ENCODE data around the gene ATF6B. TPM values are rescaled to one million over a fixed set of nuclear protein-coding genes. Genes with fewer than 3 reads are reported as not detected.

The ATF6B gene
- total and polyA plus RNA-seq, 2 experiments from 2014 or later: 33.3 to 54.1 TPM

DNA sequence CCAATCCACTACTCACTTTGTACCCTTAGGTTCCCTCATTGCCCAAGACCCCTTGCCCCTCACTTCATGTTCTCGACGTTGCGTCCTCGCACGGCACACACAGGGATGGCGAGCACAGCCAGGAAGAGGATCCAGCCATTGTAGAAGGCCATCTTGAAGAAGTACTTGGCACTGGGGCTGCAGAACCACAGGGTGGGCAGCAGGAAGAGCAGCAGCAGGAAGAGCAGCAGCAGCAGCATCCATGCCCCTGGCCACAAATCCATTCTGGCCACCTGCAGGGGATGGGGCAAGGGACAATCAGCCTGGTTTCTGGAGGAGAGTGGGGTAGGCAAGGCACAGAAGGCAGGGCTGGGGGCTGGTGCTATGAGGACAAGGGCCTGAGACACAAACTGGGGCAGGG is 43.2 kb upstream of the ATF6B start:
- H3K9me3 ChIP-seq (ENCODE audit: low read depth): no peaks in the 10 kb centered on the region
- 92 to 97% methylated on average over 6 of the region's 6 CpGs for WGBS, 2 experiments (ENCODE audit: low coverage in 1 of 2, low lambda C conversion rate in 2 of 2, missing lambda C conversion rate in 2 of 2)

GRCh38 chr6:32170294-32170693 is 42.2 kb upstream of the ATF6B start:
- Histone ChIP-seq H3K79me2 (ENCODE audit: insufficient read depth) (peaks cover 47% of the 10 kb centered on the region), H4K20me1 (ENCODE audit: insufficient read depth) (no peaks in the 10 kb centered on the region), H3K4me3 (no peak overlapping the region), H3K36me3 (ENCODE audit: low read depth) (peaks cover 6% of the 10 kb centered on the region; the same call in 1 of the 2 replicates), H2AFZ (no peak overlapping the region), H3K9me2 (ENCODE audit: insufficient read depth) (no peaks in the 10 kb centered on the region), H3K4me1 (ENCODE audit: insufficient read depth) (peaks cover 17% of the 10 kb centered on the region), H3F3A (ENCODE audit: insufficient read depth) (no peaks in the 10 kb centered on the region; the same call in 1 of the 2 replicates), H3K9ac (no peak overlapping the region), H3K27me3 (replicated peaks; ENCODE audit: insufficient read depth) (no peaks in the 10 kb centered on the region), H3K9me3 (ENCODE audit: low read depth) (no peaks in the 10 kb centered on the region), H3K27ac (no peak overlapping the region), H3K4me2 (ENCODE audit: unreplicated experiment) (no peak overlapping the region)
- TF ChIP-seq EZH2 (IDR thresholded peaks at IDR 0.05; ENCODE audit: insufficient read depth, poor library complexity, severe bottlenecking) (no peak), EZH2phosphoT487 (IDR thresholded peaks at IDR 0.05; ENCODE audit: insufficient read depth, low read depth) (no peak)
- in situ Hi-C loops (cut with MboI): no loop called here
- 81 to 87% methylated on average over 11 of the region's 11 CpGs for WGBS, 2 experiments (ENCODE audit: low coverage in 1 of 2, low lambda C conversion rate in 2 of 2, missing lambda C conversion rate in 2 of 2)
- DNase-seq: no peak

More for the DNA sequence above, 43.2 kb upstream of the ATF6B start:
- TF ChIP-seq EZH2phosphoT487 (IDR thresholded peaks at IDR 0.05; ENCODE audit: insufficient read depth, low read depth) (no peak), EZH2 (IDR thresholded peaks at IDR 0.05; ENCODE audit: insufficient read depth, poor library complexity, severe bottlenecking) (no peak)
- H3K36me3 ChIP-seq (ENCODE audit: low read depth): peaks cover 6% of the 10 kb centered on the region; the same call in 1 of the 2 replicates
- H3K27me3 ChIP-seq (replicated peaks; ENCODE audit: insufficient read depth): no peaks in the 10 kb centered on the region
- no peak overlapping the region for H3K9ac ChIP-seq
- peaks cover 19% of the 10 kb centered on the region for H3K4me1 ChIP-seq (ENCODE audit: insufficient read depth)
- no peak overlapping the region for H3K4me3 ChIP-seq
- H3K79me2 ChIP-seq (ENCODE audit: insufficient read depth): peaks cover 53% of the 10 kb centered on the region
- peaks cover 1% of the 10 kb centered on the region for H3F3A ChIP-seq (ENCODE audit: insufficient read depth)
- H3K27ac ChIP-seq: no peak overlapping the region
- no peak for DNase-seq
- no peak overlapping the region for H3K4me2 ChIP-seq (ENCODE audit: unreplicated experiment)
- no peaks in the 10 kb centered on the region for H3K9me2 ChIP-seq (ENCODE audit: insufficient read depth)
- in situ Hi-C loops (cut with MboI): no loop called here
- H2AFZ ChIP-seq: no peak overlapping the region
- H4K20me1 ChIP-seq (ENCODE audit: insufficient read depth): no peaks in the 10 kb centered on the region

GRCh38 chr6:32168807-32169591 is 41.0 kb upstream of the ATF6B start:
- Histone ChIP-seq H3F3A (ENCODE audit: insufficient read depth) (no peaks in the 10 kb centered on the region; the same call in 1 of the 2 replicates), H3K9me3 (ENCODE audit: low read depth) (no peaks in the 10 kb centered on the region), H3K27ac (no peak overlapping the region), H3K9ac (no peak overlapping the region), H3K9me2 (ENCODE audit: insufficient read depth) (no peaks in the 10 kb centered on the region), H3K36me3 (ENCODE audit: low read depth) (peaks cover 6% of the 10 kb centered on the region; the same call in 1 of the 2 replicates), H4K20me1 (ENCODE audit: insufficient read depth) (no peaks in the 10 kb centered on the region), H2AFZ (no peak overlapping the region), H3K4me3 (no peak overlapping the region), H3K4me2 (ENCODE audit: unreplicated experiment) (no peak overlapping the region), H3K27me3 (replicated peaks; ENCODE audit: insufficient read depth) (no peaks in the 10 kb centered on the region), H3K4me1 (ENCODE audit: insufficient read depth) (peaks cover 8% of the 10 kb centered on the region; the same call in 1 of the 2 replicates), H3K79me2 (ENCODE audit: insufficient read depth) (peaks cover 34% of the 10 kb centered on the region)
- 49 to 56% methylated on average over 10 to 11 of the region's 11 CpGs for WGBS, 2 experiments (ENCODE audit: low coverage in 1 of 2, low lambda C conversion rate in 2 of 2, missing lambda C conversion rate in 2 of 2)
- peak; percentile 40 for DNase-seq
- in situ Hi-C loops (cut with MboI): no loop called here
- TF ChIP-seq EZH2 (IDR thresholded peaks at IDR 0.05; ENCODE audit: insufficient read depth, poor library complexity, severe bottlenecking) (no peak), EZH2phosphoT487 (IDR thresholded peaks at IDR 0.05; ENCODE audit: insufficient read depth, low read depth) (no peak)

DNA sequence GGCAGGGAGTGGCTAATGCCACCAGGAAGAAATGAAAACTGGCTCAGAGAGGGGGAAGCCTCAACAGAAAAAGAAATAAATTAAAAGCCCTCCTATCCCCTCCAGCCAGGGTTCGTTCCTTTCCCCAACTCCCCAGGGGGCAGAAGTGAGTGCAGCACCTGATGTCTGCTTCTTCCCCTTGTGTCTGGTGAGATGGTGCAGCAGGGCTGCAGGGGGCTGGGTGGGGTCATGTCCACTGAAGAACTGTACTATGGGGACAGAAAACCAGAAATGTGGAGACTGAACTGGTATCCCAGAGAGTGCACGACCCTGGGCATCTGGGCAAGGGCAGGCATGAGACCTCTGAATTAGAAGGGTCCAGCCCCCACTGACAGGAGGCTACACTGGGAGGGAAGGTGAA is 40.3 kb upstream of the ATF6B start:
- TF ChIP-seq EZH2phosphoT487 (IDR thresholded peaks at IDR 0.05; ENCODE audit: insufficient read depth, low read depth) (no peak), EZH2 (IDR thresholded peaks at IDR 0.05; ENCODE audit: insufficient read depth, poor library complexity, severe bottlenecking) (no peak)
- H3K27me3 ChIP-seq (replicated peaks; ENCODE audit: insufficient read depth): no peaks in the 10 kb centered on the region
- peaks cover 8% of the 10 kb centered on the region; the same call in 1 of the 2 replicates for H3K4me1 ChIP-seq (ENCODE audit: insufficient read depth)
- no peak for DNase-seq
- no peak overlapping the region for H3K4me3 ChIP-seq
- no peaks in the 10 kb centered on the region; the same call in 1 of the 2 replicates for H3F3A ChIP-seq (ENCODE audit: insufficient read depth)
- WGBS, 2 experiments (ENCODE audit: low coverage in 1 of 2, low lambda C conversion rate in 2 of 2, missing lambda C conversion rate in 2 of 2): 45 to 59% methylated on average over 2 of the region's 2 CpGs
- H3K9ac ChIP-seq: no peak overlapping the region
- H3K4me2 ChIP-seq (ENCODE audit: unreplicated experiment): no peak overlapping the region
- H3K79me2 ChIP-seq (ENCODE audit: insufficient read depth): peaks cover 27% of the 10 kb centered on the region
- H3K27ac ChIP-seq: no peak overlapping the region
- no peaks in the 10 kb centered on the region for H3K9me3 ChIP-seq (ENCODE audit: low read depth)
- in situ Hi-C loops (cut with MboI): no loop called here
- peaks cover 6% of the 10 kb centered on the region; the same call in 1 of the 2 replicates for H3K36me3 ChIP-seq (ENCODE audit: low read depth)
- H2AFZ ChIP-seq: no peak overlapping the region
- no peaks in the 10 kb centered on the region for H3K9me2 ChIP-seq (ENCODE audit: insufficient read depth)
- H4K20me1 ChIP-seq (ENCODE audit: insufficient read depth): no peaks in the 10 kb centered on the region

Data from GM23248 (cell line).